Measurements from ENCODE around the gene NID2. TPM values are rescaled to one million over a fixed set of nuclear protein-coding genes. Genes with fewer than 3 reads are reported as not detected.

The NID2 gene
- total and polyA plus RNA-seq, 9 of the 15 experiments (the other 6 are each of a cell fraction or from before 2014, with no cell fraction given): 0.04 to 0.45 (median 0.16) TPM; not detected in 3

GRCh38 chr14:51963286-51963685, 105.6 kb downstream of the NID2 start:
- no TSS peak for BruUV-seq (replicated peaks)
- peaks cover 0 to 4% of the 10 kb centered on the region in 2 experiments; a peak in 2 of 5 replicates for H3K27me3 ChIP-seq (ENCODE audit: control insufficient read depth in 2 of 2, insufficient read depth in 2 of 2, low read length in 2 of 2)
- H3K79me2 ChIP-seq (ENCODE audit: control insufficient read depth, insufficient read depth, low read length): no peaks in the 10 kb centered on the region
- no peaks in the 10 kb centered on the region for H3K9me1 ChIP-seq (ENCODE audit: control insufficient read depth, insufficient read depth, low read length)
- H3K4me1 ChIP-seq (replicated peaks in 1 of 2; ENCODE audit: control insufficient read depth in 2 of 2, insufficient read depth in 2 of 2, low read length in 2 of 2): no peaks in the 10 kb centered on the region
- DNase-seq (ENCODE audit: extremely low read depth in 1 of 4, low spot score in 3 of 4) (no peak), ATAC-seq (no peak), FAIRE-seq (no peak)
- H3K9me3 ChIP-seq (replicated peaks; ENCODE audit: control insufficient read depth, insufficient read depth, low read depth, low read length): no peaks in the 10 kb centered on the region
- intact Hi-C loops (cut with micrococcal nuclease): no loop called here
- in situ Hi-C loops (cut with MboI): no loop called here
- 2% methylated on average over 4 of the region's 4 CpGs for WGBS (ENCODE audit: insufficient coverage, low coverage, missing lambda C conversion rate)
- H3K4me2 ChIP-seq (ENCODE audit: insufficient read depth, low read length): no peak overlapping the region
- TF ChIP-seq CREB1 (IDR thresholded peaks at IDR 0.05): no peak
- no peak for TF ChIP-seq CREB1 (CRISPR knock-in tag; IDR thresholded peaks at IDR 0.05)
- TF ChIP-seq HDAC8 (tag; IDR thresholded peaks at IDR 0.05): no peak
- TF ChIP-seq ZNF584 (CRISPR knock-in tag; IDR thresholded peaks at IDR 0.05; ENCODE audit: low read depth): no peak
- TF ChIP-seq MCM2 (IDR thresholded peaks at IDR 0.05; ENCODE audit: low read depth): no peak
- no peak for TF ChIP-seq ZNF830 (CRISPR knock-in tag; IDR thresholded peaks at IDR 0.05)
- TF ChIP-seq ZNF165 (CRISPR knock-in tag; IDR thresholded peaks at IDR 0.05; ENCODE audit: borderline replicate concordance): no peak
- TF ChIP-seq ZNF3 (CRISPR knock-in tag; IDR thresholded peaks at IDR 0.05): no peak
- TF ChIP-seq SPI1 (IDR thresholded peaks at IDR 0.05; ENCODE audit: borderline replicate concordance, low read depth, low read length): no peak
- TF ChIP-seq ZC3H8 (IDR thresholded peaks at IDR 0.05): no peak
- no peak for TF ChIP-seq SOX6 (IDR thresholded peaks at IDR 0.05)
- no peak overlapping the region for H3K4me3 ChIP-seq
- H3K36me3 ChIP-seq (ENCODE audit: control insufficient read depth, insufficient read depth, low read length): no peaks in the 10 kb centered on the region
- no peak overlapping the region for H3K27ac ChIP-seq (ENCODE audit: extremely low read depth, low read depth, low read length)
- ChIA-PET POLR2A (no interaction called here), CTCF (ENCODE audit: low intra/inter-chr PET ratio) (no interaction called here)
- no peaks in the 10 kb centered on the region for H4K20me1 ChIP-seq (replicated peaks; ENCODE audit: control insufficient read depth, insufficient read depth, low read length)
- H2AFZ ChIP-seq (ENCODE audit: low read depth, low read length): no peak overlapping the region
- no peak overlapping the region for H3K9ac ChIP-seq (ENCODE audit: insufficient read depth in 1 of 2, low read depth in 2 of 2, low read length in 2 of 2)

All from K562 (cell line).